Activated CD4-positive, CD25-positive, alpha-beta regulatory T cell (primary cell): Measurements from ENCODE around the gene LRCH1.

Experiments used
- DNase-seq, 4 experiments: peaks; one replicate each; lab custom pipeline; 2025; lab: John Stamatoyannopoulos, UW

LRCH1 gene

GRCh38 chr13:46665633-46666482, 112.9 kb downstream of the LRCH1 start:
- no peak for DNase-seq

GRCh38 chr13:46666727-46667456, 113.9 kb downstream of the LRCH1 start:
- DNase-seq: no peak

- no peak for DNase-seq
Observed at GRCh38 chr13:46667687-46668281, 114.8 kb downstream of the LRCH1 start.

GRCh38 chr13:46668302-46668720, 115.3 kb downstream of the LRCH1 start:
- DNase-seq: no peak

- DNase-seq: no peak
Observed at GRCh38 chr13:46668931-46669525, 116.1 kb downstream of the LRCH1 start.

- no peak for DNase-seq
Observed at GRCh38 chr13:46672338-46673090, 119.5 kb downstream of the LRCH1 start.

- DNase-seq: no peak
Observed at GRCh38 chr13:46675016-46675415, 122.0 kb downstream of the LRCH1 start.

GRCh38 chr13:46676378-46676725, 123.4 kb downstream of the LRCH1 start:
- no peak for DNase-seq

GRCh38 chr13:46679369-46680120, 126.6 kb downstream of the LRCH1 start:
- DNase-seq: peak in 1 of 4 experiments; percentile 9

GRCh38 chr13:46682015-46682414, 129.0 kb downstream of the LRCH1 start:
- DNase-seq: no peak

- no peak for DNase-seq
Observed at GRCh38 chr13:46682707-46683106, 129.7 kb downstream of the LRCH1 start.

GRCh38 chr13:46683676-46684260, 130.8 kb downstream of the LRCH1 start:
- DNase-seq: no peak

- DNase-seq: no peak
Observed at GRCh38 chr13:46684287-46685001, 131.5 kb downstream of the LRCH1 start.

GRCh38 chr13:46685006-46685730, 132.2 kb downstream of the LRCH1 start:
- DNase-seq: no peak

- DNase-seq: no peak
Observed at GRCh38 chr13:46686171-46686570, 133.2 kb downstream of the LRCH1 start.

GRCh38 chr13:46687810-46688209, 134.8 kb downstream of the LRCH1 start:
- no peak for DNase-seq

- no peak for DNase-seq
Observed at GRCh38 chr13:46688306-46688705, 135.3 kb downstream of the LRCH1 start.

GRCh38 chr13:46698014-46698413, 145.0 kb downstream of the LRCH1 start:
- no peak for DNase-seq

GRCh38 chr13:46698910-46699460, 146.0 kb downstream of the LRCH1 start:
- DNase-seq: no peak
